DOHH2 (cell line): ENCODE results near the gene ZBTB12.

ENCODE experiments used
- H3F3A ChIP-seq: fragments of 200-600 bp; sonication (generic), shearing (Covaris generic); 2 replicates; pipeline ENCODE4 v1.6.0; 2016; ENCODE audit warnings: antibody characterized with exemption, mild to moderate bottlenecking; ENCODE audit not compliant: control insufficient read depth, insufficient read depth
- H3K27ac ChIP-seq: fragments of 200-600 bp; sonication (generic); 2 replicates; pipeline ENCODE4 v1.5.1; 2014; ENCODE audit warnings: low read depth, mild to moderate bottlenecking, low read length, moderate library complexity
- H3K27me3 ChIP-seq: fragments of 200-600 bp; sonication (generic); 2 replicates; pipeline ENCODE4 v1.6.1; 2014; ENCODE audit warnings: mild to moderate bottlenecking, low read length, mixed read lengths; ENCODE audit not compliant: control insufficient read depth
- H3K36me3 ChIP-seq: fragments of 200-600 bp; sonication (generic); 2 replicates; pipeline ENCODE4 v1.6.1; 2014; ENCODE audit warnings: mild to moderate bottlenecking, low read length, moderate library complexity, mixed read lengths; ENCODE audit not compliant: control insufficient read depth
- H3K4me1 ChIP-seq: fragments of 200-600 bp; sonication (generic); 2 replicates; pipeline ENCODE4 v1.6.1; 2014; ENCODE audit warnings: mild to moderate bottlenecking, low read length, mixed read lengths; ENCODE audit not compliant: control insufficient read depth
- H3K4me2 ChIP-seq: fragments of 200-600 bp; sonication (generic); 2 replicates; pipeline ENCODE4 v1.6.0; 2014; ENCODE audit warnings: mild to moderate bottlenecking, low read length, moderate library complexity
- H3K4me3 ChIP-seq: fragments of 200-600 bp; sonication (generic); 2 replicates; pipeline ENCODE4 v1.5.1; 2014; ENCODE audit warnings: mild to moderate bottlenecking, low read length, mixed read lengths
- H3K79me2 ChIP-seq: fragments of 200-600 bp; sonication (generic); 2 replicates; pipeline ENCODE4 v1.6.1; 2014; ENCODE audit warnings: mild to moderate bottlenecking, low read length, mixed read lengths; ENCODE audit not compliant: control insufficient read depth
- H3K9me2 ChIP-seq: fragments of 200-600 bp; sonication (generic); replicated peaks from 2 replicates; pipeline ENCODE4 v1.6.1; 2014; ENCODE audit warnings: mild to moderate bottlenecking, low read length, mixed read lengths; ENCODE audit not compliant: control insufficient read depth
- H3K9me3 ChIP-seq: fragments of 200-600 bp; sonication (generic); 2 replicates; pipeline ENCODE4 v1.6.1; 2014; ENCODE audit warnings: antibody characterized with exemption, low read length, mixed read lengths; ENCODE audit not compliant: control insufficient read depth, insufficient read depth
- H4K20me1 ChIP-seq: fragments of 200-600 bp; sonication (generic); 2 replicates; pipeline ENCODE4 v1.6.0; 2014; ENCODE audit warnings: low read depth, mild to moderate bottlenecking, antibody characterized with exemption, low read length, moderate library complexity; ENCODE audit not compliant: control insufficient read depth, insufficient read depth
- CTCF ChIP-seq: fragments of 200-600 bp; sonication (generic); IDR thresholded peaks from one replicate; pipeline ENCODE4 v1.5.1; 2014; ENCODE audit warnings: antibody characterized with exemption, mild to moderate bottlenecking, low read depth, low read length; ENCODE audit not compliant: poor library complexity, severe bottlenecking
- EZH2phosphoT487 ChIP-seq: fragments of 200-600 bp; sonication (generic); IDR thresholded peaks from 2 replicates; pipeline ENCODE4 v1.6.1; 2017; ENCODE audit warnings: borderline replicate concordance, mild to moderate bottlenecking, antibody characterized with exemption, low read length, moderate library complexity, mixed read lengths

The ZBTB12 gene

GRCh38 chr6:31878222-31878621, 23.7 kb downstream of the ZBTB12 start:
- Histone ChIP-seq H3K27ac (no peak overlapping the region), H3K4me1 (peaks cover 11% of the 10 kb centered on the region), H3K9me2 (no peaks in the 10 kb centered on the region), H3K79me2 (no peaks in the 10 kb centered on the region), H3K9me3 (no peaks in the 10 kb centered on the region), H3K27me3 (no peaks in the 10 kb centered on the region), H3F3A (no peaks in the 10 kb centered on the region), H3K4me2 (no peak overlapping the region), H4K20me1 (no peaks in the 10 kb centered on the region), H3K4me3 (no peak overlapping the region), H3K36me3 (peaks cover 33% of the 10 kb centered on the region)
- no peak for TF ChIP-seq EZH2phosphoT487
- no peak for TF ChIP-seq CTCF

- Histone ChIP-seq H3K36me3 (peaks cover 28% of the 10 kb centered on the region), H3K4me1 (peaks cover 11% of the 10 kb centered on the region), H4K20me1 (no peaks in the 10 kb centered on the region), H3K9me3 (no peaks in the 10 kb centered on the region), H3K4me2 (no peak overlapping the region), H3K79me2 (no peaks in the 10 kb centered on the region), H3K27me3 (no peaks in the 10 kb centered on the region), H3F3A (no peaks in the 10 kb centered on the region), H3K4me3 (no peak overlapping the region), H3K27ac (no peak overlapping the region), H3K9me2 (no peaks in the 10 kb centered on the region)
- TF ChIP-seq EZH2phosphoT487 (no peak), CTCF (no peak)
Measured at GRCh38 chr6:31877651-31878161, 24.2 kb downstream of the ZBTB12 start.

GRCh38 chr6:31877125-31877650, 24.7 kb downstream of the ZBTB12 start:
- H3K79me2 ChIP-seq: no peaks in the 10 kb centered on the region
- H3K36me3 ChIP-seq: peaks cover 23% of the 10 kb centered on the region
- no peaks in the 10 kb centered on the region for H3F3A ChIP-seq
- H3K4me2 ChIP-seq: no peak overlapping the region
- H3K4me3 ChIP-seq: no peak overlapping the region
- no peaks in the 10 kb centered on the region for H3K27me3 ChIP-seq
- no peaks in the 10 kb centered on the region for H3K9me2 ChIP-seq
- TF ChIP-seq CTCF (no peak), EZH2phosphoT487 (no peak)
- no peaks in the 10 kb centered on the region for H4K20me1 ChIP-seq
- no peak overlapping the region for H3K27ac ChIP-seq
- H3K4me1 ChIP-seq: peaks cover 11% of the 10 kb centered on the region
- H3K9me3 ChIP-seq: no peaks in the 10 kb centered on the region

- TF ChIP-seq CTCF (no peak), EZH2phosphoT487 (no peak)
- H3K79me2 ChIP-seq: no peaks in the 10 kb centered on the region
- no peak overlapping the region for H3K27ac ChIP-seq
- no peak overlapping the region for H3K4me2 ChIP-seq
- H3K9me3 ChIP-seq: no peaks in the 10 kb centered on the region
- no peaks in the 10 kb centered on the region for H3K27me3 ChIP-seq
- peaks cover 11% of the 10 kb centered on the region for H3K4me1 ChIP-seq
- peaks cover 19% of the 10 kb centered on the region for H3K36me3 ChIP-seq
- H3F3A ChIP-seq: no peaks in the 10 kb centered on the region
- no peaks in the 10 kb centered on the region for H4K20me1 ChIP-seq
- no peaks in the 10 kb centered on the region for H3K9me2 ChIP-seq
- no peak overlapping the region for H3K4me3 ChIP-seq
Measured at GRCh38 chr6:31876357-31876756, 25.5 kb downstream of the ZBTB12 start.
